ENCODE data around the gene STPG3.
"Not testable (repeated sequence)": the region's sequence is repeated elsewhere in the genome, so short reads cannot be mapped to it uniquely, and the experiment has no call there.

The STPG3 gene

GRCh38 chr9:137232510-137232909, 18.6 kb upstream of the STPG3 start:
- H3K4me3 ChIP-seq (ENCODE audit: low read depth, low read length), result no peak overlapping the region

DNA sequence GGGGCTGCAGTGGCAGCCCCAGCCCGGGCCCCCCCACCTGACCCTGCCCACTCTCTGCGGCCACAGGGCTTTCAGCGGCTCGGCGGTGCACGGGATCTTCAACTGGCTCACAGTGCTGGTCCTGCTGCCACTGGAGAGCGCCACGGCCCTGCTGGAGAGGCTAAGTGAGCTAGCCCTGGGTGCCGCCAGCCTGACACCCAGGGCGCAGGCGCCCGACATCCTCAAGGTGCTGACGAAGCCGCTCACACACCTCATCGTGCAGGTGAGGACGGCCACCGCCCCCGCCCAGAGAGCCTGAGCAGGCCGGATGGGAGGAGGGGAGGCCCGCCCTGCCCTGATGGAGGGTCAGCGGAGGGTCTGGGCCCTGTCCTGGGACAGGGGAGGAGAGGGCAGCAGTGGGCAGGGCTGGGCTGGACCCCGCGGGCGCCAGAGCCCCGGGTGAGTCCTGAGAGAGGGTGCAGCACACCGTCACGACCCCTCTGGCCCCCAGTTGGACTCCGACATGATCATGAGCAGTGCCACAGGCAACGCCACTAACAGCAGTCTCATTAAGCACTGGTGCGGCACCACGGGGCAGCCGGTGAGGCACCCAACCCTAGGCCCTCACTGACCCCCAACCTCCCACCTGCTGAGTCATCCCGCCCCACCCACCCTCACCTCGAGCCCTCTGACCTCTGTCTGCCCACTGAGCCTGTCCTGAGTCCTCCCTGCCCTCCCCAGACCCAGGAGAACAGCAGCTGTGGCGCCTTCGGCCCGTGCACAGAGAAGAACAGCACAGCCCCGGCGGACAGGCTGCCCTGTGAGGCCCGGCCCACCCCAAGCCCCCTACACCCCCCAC, 17.7 kb upstream of the STPG3 start:
- H3K4me3 ChIP-seq (ENCODE audit: low read depth, low read length), result no peak overlapping the region

DNA sequence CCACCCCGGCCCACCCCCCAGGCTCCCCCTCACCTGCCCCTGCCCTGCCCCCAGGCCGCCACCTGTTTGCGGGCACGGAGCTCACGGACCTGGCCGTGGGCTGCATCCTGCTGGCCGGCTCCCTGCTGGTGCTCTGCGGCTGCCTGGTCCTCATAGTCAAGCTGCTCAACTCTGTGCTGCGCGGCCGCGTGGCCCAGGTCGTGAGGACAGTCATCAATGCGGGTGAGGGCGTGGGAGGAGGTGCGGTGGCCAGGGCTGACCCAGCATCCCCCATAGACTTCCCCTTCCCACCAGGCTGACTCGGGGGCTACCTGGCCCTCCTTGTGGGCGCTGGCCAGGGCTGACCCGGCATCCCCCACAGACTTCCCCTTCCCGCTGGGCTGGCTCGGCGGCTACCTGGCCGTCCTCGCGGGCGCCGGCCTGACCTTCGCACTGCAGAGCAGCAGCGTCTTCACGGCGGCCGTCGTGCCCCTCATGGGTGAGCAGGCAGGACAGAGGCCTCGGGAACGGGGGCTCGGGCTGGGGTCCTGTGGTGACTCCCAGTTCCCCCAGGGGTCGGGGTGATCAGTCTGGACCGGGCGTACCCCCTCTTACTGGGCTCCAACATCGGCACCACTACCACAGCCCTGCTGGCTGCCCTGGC, 16.9 kb upstream of the STPG3 start:
- H3K4me3 ChIP-seq (ENCODE audit: low read depth, low read length), result no peak overlapping the region

GRCh38 chr9:137234758-137235423, 16.2 kb upstream of the STPG3 start:
- H3K4me3 ChIP-seq (ENCODE audit: low read depth, low read length), result no peak overlapping the region

DNA sequence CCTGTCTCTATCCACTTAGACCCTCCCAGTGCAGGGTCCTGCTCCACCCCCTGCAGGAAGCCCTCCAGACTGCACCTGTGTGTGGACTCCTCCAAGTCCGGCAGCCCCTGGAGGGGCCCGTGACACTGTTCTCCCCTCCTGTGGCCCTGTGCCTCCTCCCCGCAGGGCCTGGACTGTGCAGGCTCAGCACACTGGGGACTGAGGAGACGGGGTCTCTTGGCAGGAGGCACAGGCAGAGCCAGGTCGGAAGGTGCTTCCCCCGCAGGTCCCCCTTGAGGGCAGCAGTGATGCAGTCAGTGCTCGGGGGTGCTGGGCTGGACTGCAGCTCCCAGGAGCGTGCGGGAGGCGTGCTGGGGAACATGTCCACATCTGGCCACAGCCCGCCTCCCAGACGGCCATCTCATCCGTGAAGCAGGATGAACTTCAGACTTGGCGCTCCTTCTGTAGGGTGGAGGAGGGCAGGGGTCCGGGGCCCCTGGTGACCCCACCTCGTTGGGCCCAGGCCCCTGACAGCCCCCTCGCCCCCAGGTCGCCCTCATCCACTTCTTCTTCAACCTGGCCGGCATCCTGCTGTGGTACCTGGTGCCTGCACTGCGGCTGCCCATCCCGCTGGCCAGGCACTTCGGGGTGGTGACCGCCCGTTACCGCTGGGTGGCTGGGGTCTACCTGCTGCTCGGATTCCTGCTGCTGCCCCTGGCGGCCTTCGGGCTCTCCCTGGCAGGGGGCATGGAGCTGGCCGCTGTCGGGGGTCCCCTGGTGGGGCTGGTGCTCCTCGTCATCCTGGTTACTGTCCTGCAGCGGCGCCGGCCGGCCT, 15.5 kb upstream of the STPG3 start:
- no peak overlapping the region for H3K4me3 ChIP-seq (ENCODE audit: low read depth, low read length)

DNA sequence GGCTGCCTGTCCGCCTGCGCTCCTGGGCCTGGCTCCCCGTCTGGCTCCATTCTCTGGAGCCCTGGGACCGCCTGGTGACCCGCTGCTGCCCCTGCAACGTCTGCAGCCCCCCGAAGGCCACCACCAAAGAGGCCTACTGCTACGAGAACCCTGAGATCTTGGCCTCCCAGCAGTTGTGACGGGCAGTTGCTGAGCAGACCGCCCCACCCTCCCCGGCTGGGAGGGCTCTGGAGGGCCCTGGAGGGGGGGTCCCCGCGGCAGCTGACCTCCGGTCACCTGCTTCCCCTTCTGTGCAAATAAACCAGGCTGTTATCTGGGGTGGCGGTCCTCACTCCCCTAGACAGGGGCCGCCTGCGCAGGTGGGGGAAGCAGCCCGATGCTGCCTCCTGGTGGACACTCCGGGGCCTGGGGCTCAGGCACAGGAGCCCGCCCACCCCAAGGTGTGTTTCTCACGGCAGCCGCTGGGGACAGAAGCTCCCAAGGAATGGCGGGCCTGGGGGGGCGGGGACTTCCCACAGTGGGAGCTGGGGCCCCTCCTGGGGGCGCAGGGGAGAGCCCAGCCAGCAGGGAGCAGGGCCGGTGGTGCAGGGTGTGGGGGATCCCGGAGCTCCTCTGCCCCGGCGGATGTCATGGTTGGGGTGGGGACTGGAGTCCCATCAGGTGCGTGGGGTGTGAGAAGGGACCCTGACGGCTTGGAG, 14.7 kb upstream of the STPG3 start:
- no peak overlapping the region for H3K4me3 ChIP-seq (ENCODE audit: low read depth, low read length)

GRCh38 chr9:137236936-137237421, 14.1 kb upstream of the STPG3 start:
- no peak overlapping the region for H3K4me3 ChIP-seq (ENCODE audit: low read depth, low read length)

DNA sequence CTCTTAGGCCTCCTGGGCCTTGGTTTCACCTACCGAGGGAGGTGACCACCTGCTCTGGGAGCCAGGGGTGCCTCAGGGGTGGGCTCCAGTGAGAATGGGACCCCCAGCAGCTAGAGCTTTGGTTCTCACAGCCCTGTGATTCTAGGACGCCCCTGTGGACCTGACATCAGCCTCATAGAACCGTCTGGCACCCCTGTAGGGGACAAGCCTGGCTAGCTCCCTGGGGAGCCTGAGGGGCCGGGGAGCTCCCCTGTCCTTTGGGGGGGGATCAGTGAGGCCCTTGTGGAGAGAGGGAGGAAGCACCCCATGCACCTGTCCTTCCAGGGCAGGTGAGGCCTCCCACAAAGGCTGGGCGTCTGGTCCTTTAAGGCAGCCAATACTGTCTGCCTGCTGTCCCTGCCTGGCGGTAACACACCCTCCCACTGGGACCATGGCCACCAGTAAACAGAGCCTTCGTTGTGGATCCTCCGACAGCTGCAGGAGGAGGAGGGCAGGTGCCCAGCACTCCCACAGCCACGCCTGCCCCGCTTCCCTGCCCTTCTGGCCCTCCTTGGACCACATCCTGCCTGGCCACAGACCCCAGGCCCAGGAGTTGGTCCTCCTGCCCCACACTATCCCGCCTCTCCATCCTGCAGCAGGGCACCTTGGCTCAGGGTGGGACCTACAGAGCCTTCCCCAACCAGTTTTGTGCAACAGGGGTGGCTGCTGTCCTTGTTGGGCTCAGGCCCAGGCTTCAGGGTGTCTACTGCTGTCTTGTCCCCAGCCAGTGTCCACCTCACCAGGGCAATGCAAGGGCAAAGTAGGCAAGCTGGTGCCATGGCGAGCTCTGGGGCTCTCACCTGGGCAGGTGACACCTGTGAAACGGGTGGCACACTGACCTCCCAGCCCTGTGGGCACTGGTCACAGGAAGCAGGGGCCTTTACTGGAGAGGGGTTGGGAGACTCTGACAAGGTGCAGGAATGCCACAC, 13.0 kb upstream of the STPG3 start:
- no peak overlapping the region for H3K4me3 ChIP-seq (ENCODE audit: low read depth, low read length)

DNA sequence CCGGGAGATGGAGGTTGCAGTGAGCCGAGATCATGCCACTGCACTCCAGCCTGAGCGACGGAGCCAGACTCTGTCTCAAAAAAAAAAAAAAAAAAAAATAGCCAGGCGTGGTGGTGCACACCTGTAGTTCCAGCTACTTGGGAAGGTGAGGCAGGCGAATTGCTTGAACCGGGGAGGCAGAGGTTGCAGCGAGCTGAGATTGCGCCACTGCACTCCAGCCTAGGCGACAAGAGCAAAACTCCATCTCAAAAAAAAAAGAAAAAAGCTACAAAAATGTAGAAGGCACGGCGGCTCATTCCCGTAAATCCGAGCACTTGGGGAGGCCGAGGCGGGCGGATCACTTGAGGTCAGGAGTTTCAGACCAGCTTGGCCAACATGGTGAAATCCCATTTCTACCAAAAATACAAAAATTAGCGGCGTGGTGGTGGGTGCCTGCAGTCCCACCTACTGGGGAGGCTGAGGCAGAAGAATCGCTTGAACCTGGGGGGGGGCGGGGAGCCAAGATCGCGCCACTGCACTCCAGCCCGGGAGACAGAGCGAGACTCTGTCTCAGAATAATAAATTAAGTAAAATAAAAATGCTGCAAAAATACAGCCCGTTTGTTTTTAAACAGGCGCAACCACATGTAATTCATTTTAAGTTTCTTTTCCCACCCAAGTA, 11.4 kb upstream of the STPG3 start:
- H3K4me3 ChIP-seq (ENCODE audit: low read depth, low read length), result peak overlapping the region; percentile 69

- peak overlapping the region; percentile 69 for H3K4me3 ChIP-seq (ENCODE audit: low read depth, low read length)
These were observed 10.7 kb upstream of the STPG3 start for GRCh38 chr9:137240318-137240840.

- peak within 1 kb of the TSS; percentile 89 for H3K4me3 ChIP-seq (ENCODE audit: low read depth, low read length)
These were observed 10.1 kb upstream of the STPG3 start, which contains the start of gene TUBB4B for GRCh38 chr9:137240841-137241489. Gene TUBB4B (plus strand): TSS chr9:137241287. CDS start chr9:137241361, 74 bp downstream.

DNA sequence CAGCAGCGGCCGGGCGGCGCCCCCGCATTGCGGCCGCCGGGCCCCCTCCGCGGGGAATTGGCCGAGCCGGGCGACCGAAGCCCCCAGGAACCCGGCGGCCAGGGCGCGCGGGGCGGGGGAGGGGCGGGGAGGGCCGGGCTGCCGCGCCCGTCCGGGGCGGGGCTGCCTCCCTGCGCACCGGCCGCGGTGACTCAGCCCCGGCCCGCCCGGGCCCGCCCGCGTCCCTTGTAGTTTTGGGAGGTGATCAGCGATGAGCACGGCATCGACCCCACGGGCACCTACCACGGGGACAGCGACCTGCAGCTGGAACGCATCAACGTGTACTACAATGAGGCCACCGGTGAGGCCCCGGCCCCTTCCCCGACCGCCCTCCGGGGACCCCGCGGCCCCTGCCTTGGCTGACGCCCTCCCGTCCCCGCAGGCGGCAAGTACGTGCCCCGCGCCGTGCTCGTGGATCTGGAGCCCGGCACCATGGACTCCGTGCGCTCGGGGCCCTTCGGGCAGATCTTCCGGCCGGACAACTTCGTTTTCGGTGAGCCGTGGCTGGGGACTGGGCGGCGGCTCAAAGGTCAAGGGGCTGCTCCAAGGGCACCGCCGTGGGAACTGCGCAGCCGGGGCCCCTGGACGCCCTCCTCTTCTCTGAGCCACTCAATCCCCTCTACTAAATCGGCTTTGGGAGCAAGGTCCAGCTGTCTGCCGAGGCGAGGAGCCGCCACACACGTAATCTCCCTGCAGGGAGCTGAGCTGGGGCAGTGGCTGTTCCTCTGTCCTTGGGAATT, 9.4 kb upstream of the STPG3 start:
- H3K4me3 ChIP-seq (ENCODE audit: low read depth, low read length), result peak overlapping the region; percentile 89

DNA sequence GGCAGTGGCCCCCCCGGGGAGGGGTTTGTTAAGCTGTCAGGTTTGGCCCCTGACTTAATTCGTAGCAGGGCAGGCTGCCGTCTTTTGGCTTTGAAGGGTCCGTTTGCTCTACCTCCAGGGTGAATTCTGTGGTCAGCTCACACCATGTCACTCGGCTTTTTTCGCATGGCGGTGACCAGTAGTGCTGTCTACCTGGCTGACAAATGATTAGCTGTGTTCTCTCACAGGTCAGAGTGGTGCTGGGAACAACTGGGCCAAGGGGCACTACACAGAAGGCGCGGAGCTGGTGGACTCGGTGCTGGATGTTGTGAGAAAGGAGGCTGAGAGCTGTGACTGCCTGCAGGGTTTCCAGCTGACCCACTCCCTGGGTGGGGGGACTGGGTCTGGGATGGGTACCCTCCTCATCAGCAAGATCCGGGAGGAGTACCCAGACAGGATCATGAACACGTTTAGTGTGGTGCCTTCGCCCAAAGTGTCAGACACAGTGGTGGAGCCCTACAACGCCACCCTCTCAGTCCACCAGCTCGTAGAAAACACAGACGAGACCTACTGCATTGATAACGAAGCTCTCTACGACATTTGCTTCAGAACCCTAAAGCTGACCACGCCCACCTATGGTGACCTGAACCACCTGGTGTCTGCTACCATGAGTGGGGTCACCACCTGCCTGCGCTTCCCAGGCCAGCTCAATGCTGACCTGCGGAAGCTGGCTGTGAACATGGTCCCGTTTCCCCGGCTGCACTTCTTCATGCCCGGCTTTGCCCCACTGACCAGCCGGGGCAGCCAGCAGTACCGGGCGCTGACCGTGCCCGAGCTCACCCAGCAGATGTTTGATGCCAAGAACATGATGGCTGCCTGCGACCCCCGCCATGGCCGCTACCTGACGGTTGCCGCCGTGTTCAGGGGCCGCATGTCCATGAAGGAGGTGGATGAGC, 8.6 kb upstream of the STPG3 start:
- H3K4me3 ChIP-seq (ENCODE audit: low read depth, low read length), result peak overlapping the region; percentile 89

DNA sequence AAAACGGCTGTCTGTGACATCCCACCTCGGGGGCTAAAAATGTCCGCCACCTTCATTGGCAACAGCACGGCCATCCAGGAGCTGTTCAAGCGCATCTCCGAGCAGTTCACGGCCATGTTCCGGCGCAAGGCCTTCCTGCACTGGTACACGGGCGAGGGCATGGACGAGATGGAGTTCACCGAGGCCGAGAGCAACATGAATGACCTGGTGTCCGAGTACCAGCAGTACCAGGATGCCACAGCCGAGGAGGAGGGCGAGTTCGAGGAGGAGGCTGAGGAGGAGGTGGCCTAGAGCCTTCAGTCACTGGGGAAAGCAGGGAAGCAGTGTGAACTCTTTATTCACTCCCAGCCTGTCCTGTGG, 7.8 kb upstream of the STPG3 start:
- not testable (repeated sequence) for H3K4me3 ChIP-seq (ENCODE audit: low read depth, low read length)

- H3K4me3 ChIP-seq (ENCODE audit: low read depth, low read length), result no peak overlapping the region
These were observed 7.2 kb upstream of the STPG3 start for GRCh38 chr9:137243626-137244485.
